ENCODE results near the gene GTF2F2.

Gene GTF2F2

GRCh38 chr13:45306966-45307365, 186.7 kb downstream of the GTF2F2 start:
- DNase-seq = no peak

GRCh38 chr13:45310341-45311131, 190.2 kb downstream of the GTF2F2 start:
- DNase-seq = no peak

GRCh38 chr13:45314822-45315221, 194.5 kb downstream of the GTF2F2 start:
- no peak for DNase-seq

GRCh38 chr13:45315520-45316167, 195.3 kb downstream of the GTF2F2 start:
- no peak for DNase-seq

GRCh38 chr13:45316338-45316737, 196.0 kb downstream of the GTF2F2 start:
- DNase-seq = no peak

DNA sequence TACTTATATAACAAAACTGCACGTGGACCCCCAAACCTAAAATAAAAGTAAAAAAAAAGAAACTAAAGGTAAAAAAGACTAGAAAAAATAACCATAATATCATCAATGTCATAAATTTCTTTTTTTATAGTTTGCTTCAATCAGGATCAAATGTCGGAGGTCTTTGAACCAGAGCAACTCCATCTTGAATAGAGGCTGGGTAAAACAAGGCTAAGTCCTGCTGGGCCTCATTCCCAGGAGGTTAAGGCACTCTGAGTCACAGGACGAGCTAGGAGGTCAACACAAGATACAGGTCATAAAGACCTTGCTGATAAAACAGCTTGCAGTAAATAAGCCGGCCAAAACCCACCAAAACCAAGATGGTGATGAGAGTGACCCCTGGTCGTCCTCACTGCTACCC, 196.7 kb downstream of the GTF2F2 start:
- no peak for DNase-seq

DNA sequence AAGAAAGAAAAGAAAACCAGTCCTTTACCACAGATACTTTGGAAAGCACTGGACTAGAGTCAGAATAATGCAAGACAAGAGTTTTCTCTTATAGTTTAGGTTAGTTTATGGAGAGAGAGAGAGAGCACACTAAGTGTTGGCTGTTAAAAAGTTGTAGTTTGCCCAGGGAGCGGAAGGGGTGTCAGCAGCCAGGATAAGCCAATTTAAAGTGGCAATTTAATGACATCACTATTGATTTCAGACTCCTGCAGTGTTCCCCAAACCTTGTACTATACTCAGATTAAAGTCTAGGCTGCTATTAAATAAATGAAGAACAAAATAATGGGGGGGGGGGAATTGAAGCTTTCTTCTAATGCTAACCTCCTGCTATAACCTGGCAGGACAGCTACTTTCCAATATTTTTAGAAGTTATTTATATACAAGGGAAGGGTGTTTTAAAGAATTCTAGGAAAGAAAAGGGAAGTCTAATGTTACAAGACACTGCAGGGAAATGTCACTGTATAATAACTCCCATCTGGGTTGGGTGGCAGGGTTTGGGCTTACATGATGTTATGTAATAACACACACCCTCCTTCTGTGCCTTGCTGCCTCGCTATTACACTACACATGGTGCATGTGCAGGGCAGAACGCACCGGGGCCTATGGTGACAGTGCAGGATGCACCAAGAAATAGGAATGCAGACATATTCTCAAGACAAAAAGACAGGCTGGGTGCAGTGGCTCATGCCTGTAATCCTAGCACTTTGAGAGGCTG, 200.7 kb downstream of the GTF2F2 start:
- DNase-seq = no peak

DNA sequence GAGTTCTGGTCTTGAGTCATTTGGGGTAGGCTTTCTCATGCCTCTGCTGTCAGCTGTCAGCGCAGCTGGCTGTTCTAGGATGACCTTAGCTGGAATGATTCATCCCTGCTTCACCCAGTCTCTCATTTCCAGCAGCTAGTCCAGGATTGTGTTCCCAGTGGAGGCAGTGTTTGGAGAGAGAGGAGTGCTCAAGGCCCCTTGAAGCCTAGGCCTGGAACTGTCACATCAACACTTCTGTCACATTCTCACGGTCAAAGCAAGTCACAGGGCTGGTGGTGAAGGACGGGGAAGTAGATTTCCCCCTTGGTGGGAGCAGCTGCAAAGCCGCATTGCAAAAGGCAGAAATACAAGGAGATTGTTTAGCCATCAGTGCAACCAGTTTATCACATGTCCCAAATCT, 205.5 kb downstream of the GTF2F2 start:
- DNase-seq = no peak

- no peak for DNase-seq
Observed at GRCh38 chr13:45327253-45327955, 207.1 kb downstream of the GTF2F2 start.

- DNase-seq = no peak
Observed at GRCh38 chr13:45328661-45329111, 208.4 kb downstream of the GTF2F2 start.

DNA sequence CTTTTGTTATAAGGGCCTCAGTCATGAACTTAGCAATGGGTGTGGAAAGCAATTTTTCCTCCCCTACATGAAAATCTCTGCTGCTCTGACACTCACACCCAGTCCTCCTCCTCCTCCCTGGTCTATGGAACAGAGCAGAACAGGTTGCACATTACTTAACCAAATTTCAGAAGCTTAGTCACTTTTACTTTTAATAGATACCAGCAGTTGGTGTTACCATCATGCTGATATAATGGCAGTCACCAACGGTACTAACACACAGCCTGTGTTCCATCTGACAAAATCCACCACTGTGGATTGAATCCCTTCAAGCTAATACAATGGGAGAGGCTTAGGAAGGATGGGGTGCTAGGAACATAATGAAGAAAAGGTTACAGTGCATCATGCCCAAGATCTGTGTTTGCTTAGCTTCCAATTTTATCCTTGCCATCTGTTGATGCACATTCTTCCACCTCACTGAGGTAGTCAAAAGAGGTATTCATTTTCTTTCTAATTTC, 210.9 kb downstream of the GTF2F2 start:
- DNase-seq = no peak

GRCh38 chr13:45331692-45332035, 211.4 kb downstream of the GTF2F2 start:
- no peak for DNase-seq

- no peak for DNase-seq
Observed at GRCh38 chr13:45332036-45332830, 211.9 kb downstream of the GTF2F2 start.

- no peak for DNase-seq
Observed at GRCh38 chr13:45332831-45333219, 212.5 kb downstream of the GTF2F2 start.

DNA sequence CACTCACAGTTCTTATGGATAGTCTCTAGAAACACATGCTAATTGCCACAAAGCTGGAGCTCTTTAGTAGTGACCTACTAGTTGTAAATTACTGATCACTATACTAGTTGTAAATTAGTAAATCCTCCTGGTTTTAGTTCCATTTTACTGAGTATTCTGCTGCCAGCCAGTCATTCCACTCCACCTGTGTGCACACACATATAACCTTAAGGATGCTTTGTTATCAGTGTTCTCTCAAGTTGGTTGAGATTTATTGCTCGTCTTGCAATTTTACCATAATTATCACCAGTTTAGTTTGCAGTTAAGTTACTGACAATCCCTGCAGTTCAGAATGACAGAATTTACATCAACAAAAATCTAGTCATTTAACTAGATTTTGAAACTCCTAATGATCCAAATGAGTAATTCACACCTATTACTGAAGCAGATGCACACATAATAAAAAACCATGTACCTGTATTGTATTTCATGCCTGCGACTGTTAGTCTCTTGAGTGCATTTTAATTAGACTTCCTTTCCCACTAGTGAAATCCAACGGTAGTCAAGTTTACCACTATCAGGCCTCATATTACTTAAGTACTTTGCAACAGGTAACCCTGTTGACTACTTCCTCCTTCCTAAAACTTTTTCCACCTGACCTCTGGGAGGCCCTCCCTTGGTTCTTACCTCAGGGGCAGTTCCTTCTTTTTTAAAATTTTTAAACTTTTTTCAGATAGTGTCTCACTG, 213.1 kb downstream of the GTF2F2 start:
- DNase-seq = no peak

Measured in NCI-H187 treated with DMSO at 0.1 percent for 48 hours (cell line).